Measurements from ENCODE around the gene VEPH1. TPM values are rescaled to one million over a fixed set of nuclear protein-coding genes. Genes with fewer than 3 reads are reported as not detected.

VEPH1 gene
- total RNA-seq, 1 experiment from 2014 or later: 0.51 TPM

- H3K36me3 ChIP-seq (ENCODE audit: control insufficient read depth, insufficient read depth, low read length): no peaks in the 10 kb centered on the region
- H3K4me3 ChIP-seq (ENCODE audit: low read depth in 2 of 2, low read length in 2 of 2): no peak overlapping the region
- in situ Hi-C loops (cut with HindIII; ENCODE audit: low pct_unique_long_range_greater_than_20kb, low sequenced_read_pairs) (no loop called here), intact Hi-C loops (cut with micrococcal nuclease; ENCODE audit: unreplicated experiment) (no loop called here)
- POLR2A ChIA-PET: no interaction called here
- CTCF ChIA-PET: no interaction called here
- no peak overlapping the region for H3K27ac ChIP-seq (ENCODE audit: low read length)
- H3K9me3 ChIP-seq (ENCODE audit: control insufficient read depth, insufficient read depth, low read depth, low read length): no peaks in the 10 kb centered on the region
- TF ChIP-seq POLR2AphosphoS5 (IDR thresholded peaks at IDR 0.05; ENCODE audit: low read depth, low read length) (no peak), CTCF (IDR thresholded peaks at IDR 0.05) (no peak), TCF7L2 (IDR thresholded peaks at IDR 0.05; ENCODE audit: low read depth, low read length) (no peak), SIN3A (IDR thresholded peaks at IDR 0.05; ENCODE audit: borderline replicate concordance, insufficient read depth, low read depth, low read length) (no peak), REST (IDR thresholded peaks at IDR 0.05; ENCODE audit: insufficient read depth in 1 of 2, low read depth in 2 of 2, low read length in 1 of 2) (no peak)
- no peaks in the 10 kb centered on the region for H3K27me3 ChIP-seq (ENCODE audit: control insufficient read depth, insufficient read depth, low read length)
- ATAC-seq (no peak), DNase-seq (ENCODE audit: low read depth, low spot score) (no peak)
- no TSS peak for BruUV-seq (replicated peaks)
- no peaks in the 10 kb centered on the region for H3K4me1 ChIP-seq (ENCODE audit: control insufficient read depth, insufficient read depth, low read length)
Observed at GRCh38 chr3:157529085-157529484, 25.9 kb upstream of the VEPH1 start.

GRCh38 chr3:157527131-157527881, 24.1 kb upstream of the VEPH1 start:
- intact Hi-C loops (cut with micrococcal nuclease; ENCODE audit: unreplicated experiment): no loop called here
- no TSS peak for BruUV-seq (replicated peaks)
- Histone ChIP-seq H3K27me3 (ENCODE audit: control insufficient read depth, insufficient read depth, low read length) (no peaks in the 10 kb centered on the region), H3K27ac (ENCODE audit: low read length) (no peak overlapping the region), H3K9me3 (ENCODE audit: control insufficient read depth, insufficient read depth, low read depth, low read length) (no peaks in the 10 kb centered on the region), H3K36me3 (ENCODE audit: control insufficient read depth, insufficient read depth, low read length) (no peaks in the 10 kb centered on the region), H3K4me1 (ENCODE audit: control insufficient read depth, insufficient read depth, low read length) (no peaks in the 10 kb centered on the region), H3K4me3 (ENCODE audit: low read depth in 2 of 2, low read length in 2 of 2) (no peak overlapping the region)
- DNase-seq (ENCODE audit: low read depth, low spot score): no peak
- ChIA-PET CTCF (no interaction called here), POLR2A (no interaction called here)
- in situ Hi-C loops (cut with HindIII; ENCODE audit: low pct_unique_long_range_greater_than_20kb, low sequenced_read_pairs): no loop called here
- no peak for ATAC-seq
- TF ChIP-seq CTCF (IDR thresholded peaks at IDR 0.05): no peak
- no peak for TF ChIP-seq POLR2AphosphoS5 (IDR thresholded peaks at IDR 0.05; ENCODE audit: low read depth, low read length)
- TF ChIP-seq SIN3A (IDR thresholded peaks at IDR 0.05; ENCODE audit: borderline replicate concordance, insufficient read depth, low read depth, low read length): no peak
- TF ChIP-seq TCF7L2 (IDR thresholded peaks at IDR 0.05; ENCODE audit: low read depth, low read length): no peak
- TF ChIP-seq REST (IDR thresholded peaks at IDR 0.05; ENCODE audit: insufficient read depth in 1 of 2, low read depth in 2 of 2, low read length in 1 of 2): no peak
